CD4-positive, alpha-beta T cell treated with Interleukin-17A for 4 hours (primary cell): Measurements from ENCODE around the gene ARRDC3.
A peak's percentile ranks its signal among the peaks of the same experiment; 100 is the strongest.
"Not testable (repeated sequence)": the region's sequence is repeated elsewhere in the genome, so short reads cannot be mapped to it uniquely, and the experiment has no call there.

Experiments used
- DNase-seq: peaks from one replicate; pipeline ENCODE4 v3.0.0-alpha.2; 2020; ENCODE audit warnings: mixed read lengths

Gene ARRDC3, protein sequence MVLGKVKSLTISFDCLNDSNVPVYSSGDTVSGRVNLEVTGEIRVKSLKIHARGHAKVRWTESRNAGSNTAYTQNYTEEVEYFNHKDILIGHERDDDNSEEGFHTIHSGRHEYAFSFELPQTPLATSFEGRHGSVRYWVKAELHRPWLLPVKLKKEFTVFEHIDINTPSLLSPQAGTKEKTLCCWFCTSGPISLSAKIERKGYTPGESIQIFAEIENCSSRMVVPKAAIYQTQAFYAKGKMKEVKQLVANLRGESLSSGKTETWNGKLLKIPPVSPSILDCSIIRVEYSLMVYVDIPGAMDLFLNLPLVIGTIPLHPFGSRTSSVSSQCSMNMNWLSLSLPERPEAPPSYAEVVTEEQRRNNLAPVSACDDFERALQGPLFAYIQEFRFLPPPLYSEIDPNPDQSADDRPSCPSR

DNA sequence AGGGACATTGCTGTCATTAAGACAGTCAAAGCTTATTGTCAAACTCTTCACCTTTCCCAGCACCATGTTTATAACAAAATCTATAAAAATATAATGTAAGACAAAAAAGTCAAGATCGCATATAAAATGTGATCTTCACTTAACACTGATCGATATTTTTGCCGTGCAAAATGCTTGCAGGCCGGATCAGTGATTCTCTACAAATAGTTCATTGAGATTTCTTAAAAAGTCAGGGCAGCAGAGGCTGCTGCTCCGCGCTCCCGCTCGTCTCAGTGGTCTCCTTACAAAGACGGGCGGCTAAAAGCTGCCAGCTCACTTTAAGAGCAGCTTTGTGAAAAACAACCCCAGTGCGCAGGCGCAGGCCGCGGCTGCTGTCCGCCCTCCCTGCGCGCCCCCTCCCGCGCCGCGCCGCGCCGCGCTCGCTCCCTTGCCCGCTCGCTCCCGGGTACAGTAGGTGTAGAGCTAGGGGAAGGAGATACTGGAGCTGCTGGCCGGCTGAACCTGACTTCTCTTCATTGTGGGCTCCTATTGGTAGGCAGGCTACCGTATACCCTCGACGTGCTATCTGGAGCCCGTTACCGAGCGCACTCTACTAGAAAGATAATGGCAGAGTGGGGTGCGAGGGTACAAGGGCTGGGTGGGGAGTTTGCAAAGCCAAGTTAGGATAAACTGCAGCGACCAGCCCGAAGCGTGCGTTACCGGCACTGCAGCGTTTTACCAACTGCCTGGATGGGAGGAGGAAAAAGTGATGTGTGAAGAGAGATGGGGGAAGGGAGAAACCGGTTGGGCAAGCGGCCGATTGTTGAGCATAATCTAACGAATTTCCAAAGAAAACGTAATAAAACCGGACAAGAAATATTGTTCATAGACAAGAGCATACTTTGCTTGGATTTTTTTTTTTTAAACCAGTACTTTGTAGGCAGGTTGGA lies at the start of gene ARRDC3:
TSS of gene ARRDC3 (minus strand) at position 291 of the 929 bp plus-strand sequence. CDS start at position 66, 225 bp downstream.
- peak; percentile 98 for DNase-seq

DNA sequence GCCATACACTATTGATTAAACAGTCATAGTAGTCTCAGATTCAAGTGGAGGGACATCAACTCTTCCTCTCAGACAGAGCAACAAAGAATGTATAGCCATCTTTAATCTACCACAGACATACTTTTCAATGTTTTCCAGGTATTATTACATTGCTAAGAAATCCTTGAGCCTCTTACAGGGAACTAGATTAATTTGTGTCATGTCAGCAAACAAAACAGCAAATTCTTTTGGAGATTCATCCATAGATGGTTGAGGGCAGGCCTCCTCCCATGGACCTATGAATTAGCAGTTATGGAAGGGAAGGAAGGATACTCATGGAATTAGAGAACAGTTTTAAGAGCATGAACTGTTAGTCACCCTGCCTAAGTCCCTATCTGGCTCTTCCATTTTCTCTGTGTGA lies 47.8 kb upstream of the ARRDC3 start:
- DNase-seq: no peak

DNA sequence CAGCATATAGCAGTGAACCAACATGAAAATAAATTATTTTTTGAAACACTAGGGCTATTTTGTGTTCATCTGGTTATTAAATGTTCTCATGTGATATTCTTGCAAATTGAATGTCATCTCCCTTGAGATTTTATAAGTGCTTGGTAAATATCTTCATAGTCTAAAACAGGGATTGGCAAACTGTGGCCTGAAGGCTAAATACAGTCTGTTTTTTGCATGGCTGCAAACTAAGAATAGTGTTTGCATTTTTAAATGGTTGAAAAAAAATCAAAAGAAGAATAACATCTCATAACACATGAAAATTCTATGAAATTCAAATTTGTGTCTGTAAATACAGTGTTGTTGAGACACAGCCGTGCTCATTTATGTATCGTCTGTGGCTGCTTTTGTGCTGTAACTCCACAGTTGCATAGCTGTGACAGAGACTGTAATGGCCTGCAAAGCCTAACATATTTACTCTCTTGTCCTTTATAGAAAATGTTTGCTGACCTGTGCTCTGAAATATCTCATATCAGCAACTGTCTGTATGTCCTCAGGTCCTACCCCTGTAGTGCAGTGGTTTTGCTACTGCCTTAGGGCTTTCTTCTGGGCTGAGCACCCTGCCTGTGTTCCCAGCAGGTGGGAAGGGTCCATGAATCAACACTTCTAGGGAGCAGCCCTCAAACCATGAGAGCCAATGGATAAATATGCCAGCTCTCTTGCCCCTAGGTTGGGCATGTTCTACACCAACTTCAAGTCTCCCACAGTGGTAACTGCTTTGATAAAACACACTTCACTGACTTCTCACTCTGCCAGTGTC lies 41.7 kb upstream of the ARRDC3 start:
- DNase-seq: no peak

DNA sequence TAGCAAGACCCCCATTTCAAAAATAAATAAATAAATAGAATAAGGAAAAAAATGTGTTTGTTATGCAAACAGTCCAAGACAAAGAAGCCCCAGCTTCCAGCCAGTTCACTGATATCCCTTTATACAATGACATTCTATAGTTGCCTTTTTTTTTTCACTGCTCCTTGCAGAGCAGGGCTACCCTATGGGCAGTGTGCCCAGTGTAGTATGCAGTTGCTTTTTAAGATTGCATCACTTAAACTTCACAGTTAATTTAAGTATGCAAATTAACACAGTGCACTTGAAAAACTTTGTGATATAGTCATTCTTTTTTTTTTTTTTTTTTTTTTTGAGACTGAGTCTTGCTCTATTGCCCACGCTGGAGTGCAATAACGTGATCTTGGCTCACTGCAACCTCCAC lies 40.8 kb upstream of the ARRDC3 start:
- no peak for DNase-seq

DNA sequence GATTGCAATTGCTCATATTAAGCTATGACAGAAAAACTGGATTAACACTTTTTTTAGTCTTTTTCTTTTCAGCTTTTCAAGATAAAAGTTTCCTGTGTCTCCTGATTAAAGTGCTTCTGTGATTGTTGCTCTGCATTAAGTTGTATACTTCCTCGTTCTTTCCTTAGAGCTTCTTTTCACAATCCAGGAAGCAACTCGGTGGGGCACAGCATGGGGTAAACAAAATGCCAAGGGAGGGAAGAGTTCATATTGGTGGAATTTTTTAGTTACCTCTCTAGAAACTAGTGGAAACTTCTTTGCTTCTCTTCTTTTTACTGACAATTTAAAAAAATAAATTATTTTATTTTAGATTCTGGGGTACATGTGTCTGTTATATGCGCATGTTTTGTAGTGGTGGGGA lies 37.8 kb upstream of the ARRDC3 start:
- DNase-seq: no peak

- DNase-seq: peak; percentile 83
Observed at GRCh38 chr5:91419571-91420537, 36.7 kb upstream of the ARRDC3 start.

DNA sequence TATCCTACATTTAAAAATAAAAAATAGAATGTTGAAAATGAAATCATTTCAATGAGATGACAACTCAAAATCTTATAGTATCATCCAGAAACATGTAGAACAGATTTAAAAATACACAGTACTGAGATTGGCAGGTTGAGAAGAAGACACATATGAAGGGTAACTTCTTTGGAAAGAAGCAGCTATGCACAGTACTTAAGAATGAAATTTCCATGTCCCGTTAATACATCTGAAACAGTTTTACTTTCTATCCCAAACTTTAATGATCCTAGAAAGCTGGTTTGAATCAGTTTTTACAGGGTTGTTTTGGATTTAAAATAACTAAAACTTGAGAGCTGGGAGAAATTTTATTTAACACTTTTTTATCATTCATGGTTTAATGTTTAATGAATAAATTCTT lies 36.0 kb upstream of the ARRDC3 start:
- DNase-seq: no peak

- DNase-seq: no peak
Observed at GRCh38 chr5:91418158-91418557, 35.0 kb upstream of the ARRDC3 start.

GRCh38 chr5:91417219-91417618 lies 34.1 kb upstream of the ARRDC3 start:
- no peak for DNase-seq

DNA sequence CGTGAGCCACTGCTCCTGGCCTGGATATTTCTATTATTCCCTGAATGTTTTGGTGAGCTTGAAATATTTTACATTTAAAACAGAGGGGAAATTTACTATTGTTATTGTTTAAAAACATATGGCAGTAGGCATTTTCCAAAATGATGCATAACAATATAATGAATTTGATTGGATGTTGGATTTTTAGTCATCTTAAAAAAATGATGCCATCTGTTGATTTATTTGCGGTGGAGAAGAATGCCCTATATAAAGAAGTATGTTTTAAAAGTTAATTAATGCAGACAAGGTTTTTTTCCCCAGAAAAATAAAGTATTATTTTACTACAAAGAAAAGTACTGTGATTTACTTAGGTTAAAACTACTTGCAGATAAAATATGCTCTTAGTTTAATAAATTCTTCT lies 33.4 kb upstream of the ARRDC3 start:
- no peak for DNase-seq

DNA sequence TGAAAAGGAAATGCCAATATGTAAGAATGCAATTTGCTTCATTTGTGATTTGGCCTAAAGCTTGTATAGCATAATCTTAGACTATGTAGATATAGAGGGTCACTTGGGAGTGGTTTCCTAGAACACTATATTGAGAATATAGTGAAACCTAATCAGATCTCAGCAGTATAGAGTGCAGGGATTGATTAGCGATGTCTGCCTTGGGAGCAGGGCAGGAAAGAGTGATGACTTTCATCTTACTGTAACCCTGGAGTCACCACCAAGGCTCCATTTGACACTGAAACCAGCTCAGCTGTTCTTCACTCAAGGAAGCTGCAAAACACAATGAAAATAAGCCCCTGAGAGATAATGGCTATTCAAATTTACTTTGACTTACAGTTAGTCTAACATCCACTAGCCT lies 26.2 kb upstream of the ARRDC3 start:
- no peak for DNase-seq

DNA sequence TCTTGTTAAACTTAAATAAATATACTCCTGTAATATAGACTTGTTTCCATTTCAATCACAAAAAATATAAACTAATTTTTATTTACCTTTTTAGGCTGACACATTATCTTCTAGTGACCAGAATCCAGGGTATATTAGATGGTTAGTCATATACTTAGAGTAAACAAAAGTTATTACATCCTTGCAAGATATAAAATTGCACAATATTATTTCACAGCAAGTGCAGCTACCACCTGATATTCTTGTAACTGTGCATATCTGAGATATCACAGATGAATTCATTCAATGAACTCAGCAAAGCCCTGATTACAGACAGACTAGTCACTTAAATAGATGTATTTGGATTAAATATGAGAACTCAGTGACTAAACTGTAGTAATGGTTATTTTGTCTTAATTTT lies 25.6 kb upstream of the ARRDC3 start:
- DNase-seq: no peak

GRCh38 chr5:91407204-91407603 lies 24.1 kb upstream of the ARRDC3 start:
- no peak for DNase-seq

DNA sequence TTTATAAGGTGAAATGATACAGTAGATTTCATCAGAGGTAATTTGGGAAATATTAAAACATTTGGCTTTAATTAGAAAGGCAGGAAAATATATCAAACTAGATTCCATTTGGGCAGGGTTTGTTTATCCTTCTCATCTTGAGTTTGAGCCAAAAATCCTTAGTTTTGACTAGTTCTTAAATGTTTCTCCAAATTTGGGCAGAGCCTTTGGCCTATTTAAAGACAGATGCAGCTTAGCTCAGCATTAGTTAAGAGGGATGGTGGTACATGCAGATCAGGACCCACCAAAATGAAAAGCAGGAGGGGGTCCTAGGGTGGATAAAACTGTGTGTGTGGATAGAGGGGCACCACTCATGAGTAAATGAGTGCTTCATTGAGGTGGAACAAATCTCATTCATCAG lies 20.3 kb upstream of the ARRDC3 start:
- DNase-seq: no peak

- DNase-seq: no peak
Observed at GRCh38 chr5:91401175-91401574, 18.1 kb upstream of the ARRDC3 start.

GRCh38 chr5:91397791-91398190 lies 14.7 kb upstream of the ARRDC3 start:
- DNase-seq: no peak

GRCh38 chr5:91390268-91390667 lies 7.2 kb upstream of the ARRDC3 start:
- DNase-seq: no peak

- not testable (repeated sequence) for DNase-seq
Observed at GRCh38 chr5:91389555-91389954, 6.4 kb upstream of the ARRDC3 start.

- no peak for DNase-seq
Observed at GRCh38 chr5:91388362-91388761, 5.2 kb upstream of the ARRDC3 start.

DNA sequence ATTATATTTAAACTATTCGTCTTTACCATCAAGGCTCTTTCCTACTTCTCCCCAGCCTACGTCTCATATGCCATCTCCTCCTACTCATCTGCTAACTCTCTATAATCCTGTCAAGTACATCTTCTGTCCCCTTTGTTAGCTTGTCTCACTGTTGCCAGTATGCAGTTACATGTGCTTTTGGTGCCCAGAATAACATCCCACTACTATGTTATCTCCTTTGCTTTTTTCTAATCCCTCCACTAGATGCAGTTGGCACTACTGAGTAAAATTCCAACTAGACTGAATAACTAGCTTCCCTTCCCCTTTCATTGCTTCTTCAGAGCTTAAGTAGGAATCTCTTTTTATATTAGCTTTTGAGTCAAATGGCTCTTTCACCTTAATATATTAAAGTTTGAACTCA lies 3.0 kb upstream of the ARRDC3 start:
- no peak for DNase-seq

- not testable (repeated sequence) for DNase-seq
Observed at GRCh38 chr5:91385596-91385995, 2.5 kb upstream of the ARRDC3 start.
